ENCODE measurements around the gene KCNQ1. TPM values are rescaled to one million over a fixed set of nuclear protein-coding genes. Genes with fewer than 3 reads are reported as not detected.

Gene KCNQ1
- total RNA-seq, 1 donor from 2014 or later: 0.86 TPM

DNA sequence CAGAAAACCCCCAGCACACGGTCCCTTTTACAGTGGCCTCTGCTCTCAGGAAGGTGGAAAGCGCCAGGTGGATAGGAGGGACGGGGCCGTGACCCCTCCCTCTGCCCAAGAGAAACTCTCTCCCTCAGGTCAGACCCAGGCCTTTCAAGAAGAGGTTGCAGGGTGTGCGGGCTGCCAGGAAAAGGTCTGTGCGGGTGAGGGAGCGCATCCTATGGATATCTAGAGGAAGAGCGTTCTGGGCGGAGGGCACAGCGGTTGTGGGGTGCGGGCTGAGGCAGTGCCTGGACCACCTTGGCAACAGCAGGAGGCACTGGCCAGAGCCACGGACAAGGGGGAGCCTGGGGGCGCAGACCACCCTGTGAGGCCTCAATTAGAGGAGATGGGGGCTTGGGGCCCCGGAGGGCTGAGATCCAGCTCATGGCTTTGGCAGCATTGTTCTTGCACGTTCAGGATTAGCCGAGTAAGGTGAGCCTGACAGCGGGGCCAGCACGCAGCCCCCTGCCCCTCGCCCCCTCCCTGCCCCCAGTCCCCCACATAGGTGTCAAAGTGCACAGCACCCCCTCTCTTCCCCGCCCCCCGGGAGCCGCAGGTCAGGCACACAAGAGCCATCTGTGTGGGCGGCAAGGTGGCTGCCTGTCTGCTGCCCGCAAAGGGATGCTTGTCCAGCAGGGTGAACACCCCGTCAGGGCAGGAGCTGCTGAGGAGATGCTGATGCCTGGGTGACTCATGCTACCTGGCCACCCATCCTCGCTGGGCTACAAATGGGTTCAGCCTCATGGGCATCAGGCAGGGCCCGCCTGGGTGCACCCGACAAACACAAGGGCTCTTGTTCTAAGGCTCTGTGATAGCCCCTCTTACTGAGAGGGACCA lies 347.8 kb downstream of the KCNQ1 start:
- no peak for DNase-seq (ENCODE audit: low read depth, low spot score)
- Mint-ChIP-seq H3K36me3 (ENCODE audit: low read depth) (no peaks in the 10 kb centered on the region), H3K27me3 (ENCODE audit: low read depth) (peaks cover 12% of the 10 kb centered on the region), H3K27ac (ENCODE audit: unreplicated experiment) (no peak overlapping the region), H3K4me3 (no peak overlapping the region), H3K4me1 (peaks cover 22% of the 10 kb centered on the region), H3K9me3 (no peaks in the 10 kb centered on the region)
- TF ChIP-seq, protein P1, sequence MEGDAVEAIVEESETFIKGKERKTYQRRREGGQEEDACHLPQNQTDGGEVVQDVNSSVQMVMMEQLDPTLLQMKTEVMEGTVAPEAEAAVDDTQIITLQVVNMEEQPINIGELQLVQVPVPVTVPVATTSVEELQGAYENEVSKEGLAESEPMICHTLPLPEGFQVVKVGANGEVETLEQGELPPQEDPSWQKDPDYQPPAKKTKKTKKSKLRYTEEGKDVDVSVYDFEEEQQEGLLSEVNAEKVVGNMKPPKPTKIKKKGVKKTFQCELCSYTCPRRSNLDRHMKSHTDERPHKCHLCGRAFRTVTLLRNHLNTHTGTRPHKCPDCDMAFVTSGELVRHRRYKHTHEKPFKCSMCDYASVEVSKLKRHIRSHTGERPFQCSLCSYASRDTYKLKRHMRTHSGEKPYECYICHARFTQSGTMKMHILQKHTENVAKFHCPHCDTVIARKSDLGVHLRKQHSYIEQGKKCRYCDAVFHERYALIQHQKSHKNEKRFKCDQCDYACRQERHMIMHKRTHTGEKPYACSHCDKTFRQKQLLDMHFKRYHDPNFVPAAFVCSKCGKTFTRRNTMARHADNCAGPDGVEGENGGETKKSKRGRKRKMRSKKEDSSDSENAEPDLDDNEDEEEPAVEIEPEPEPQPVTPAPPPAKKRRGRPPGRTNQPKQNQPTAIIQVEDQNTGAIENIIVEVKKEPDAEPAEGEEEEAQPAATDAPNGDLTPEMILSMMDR (conservative IDR thresholded peaks at IDR 0.05): no peak

DNA sequence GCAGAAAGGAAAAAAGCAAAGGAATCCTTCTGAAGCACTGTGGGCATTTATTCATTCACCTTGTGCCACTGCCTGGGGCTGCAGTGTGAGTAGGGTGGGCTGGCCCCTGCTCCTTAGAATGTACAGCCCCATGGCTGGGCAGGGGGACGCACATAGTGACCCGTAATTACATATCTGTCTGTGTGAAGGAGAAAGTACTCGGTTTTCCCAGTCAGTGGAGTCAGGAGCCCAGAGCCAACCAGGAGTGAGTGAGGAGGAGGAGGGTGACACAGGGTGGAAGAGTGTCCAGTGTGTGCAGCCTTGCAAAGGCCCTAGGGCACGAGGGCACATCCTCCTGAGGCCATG lies 348.9 kb downstream of the KCNQ1 start:
- no peak overlapping the region for H3K4me3 Mint-ChIP-seq
- no peak overlapping the region for H3K27ac Mint-ChIP-seq (ENCODE audit: unreplicated experiment)
- TF ChIP-seq, protein P1 (conservative IDR thresholded peaks at IDR 0.05): no peak
- peaks cover 16% of the 10 kb centered on the region for H3K4me1 Mint-ChIP-seq
- peaks cover 10% of the 10 kb centered on the region for H3K27me3 Mint-ChIP-seq (ENCODE audit: low read depth)
- H3K36me3 Mint-ChIP-seq (ENCODE audit: low read depth): no peaks in the 10 kb centered on the region
- DNase-seq (ENCODE audit: low read depth, low spot score): no peak
- H3K9me3 Mint-ChIP-seq: no peaks in the 10 kb centered on the region

DNA sequence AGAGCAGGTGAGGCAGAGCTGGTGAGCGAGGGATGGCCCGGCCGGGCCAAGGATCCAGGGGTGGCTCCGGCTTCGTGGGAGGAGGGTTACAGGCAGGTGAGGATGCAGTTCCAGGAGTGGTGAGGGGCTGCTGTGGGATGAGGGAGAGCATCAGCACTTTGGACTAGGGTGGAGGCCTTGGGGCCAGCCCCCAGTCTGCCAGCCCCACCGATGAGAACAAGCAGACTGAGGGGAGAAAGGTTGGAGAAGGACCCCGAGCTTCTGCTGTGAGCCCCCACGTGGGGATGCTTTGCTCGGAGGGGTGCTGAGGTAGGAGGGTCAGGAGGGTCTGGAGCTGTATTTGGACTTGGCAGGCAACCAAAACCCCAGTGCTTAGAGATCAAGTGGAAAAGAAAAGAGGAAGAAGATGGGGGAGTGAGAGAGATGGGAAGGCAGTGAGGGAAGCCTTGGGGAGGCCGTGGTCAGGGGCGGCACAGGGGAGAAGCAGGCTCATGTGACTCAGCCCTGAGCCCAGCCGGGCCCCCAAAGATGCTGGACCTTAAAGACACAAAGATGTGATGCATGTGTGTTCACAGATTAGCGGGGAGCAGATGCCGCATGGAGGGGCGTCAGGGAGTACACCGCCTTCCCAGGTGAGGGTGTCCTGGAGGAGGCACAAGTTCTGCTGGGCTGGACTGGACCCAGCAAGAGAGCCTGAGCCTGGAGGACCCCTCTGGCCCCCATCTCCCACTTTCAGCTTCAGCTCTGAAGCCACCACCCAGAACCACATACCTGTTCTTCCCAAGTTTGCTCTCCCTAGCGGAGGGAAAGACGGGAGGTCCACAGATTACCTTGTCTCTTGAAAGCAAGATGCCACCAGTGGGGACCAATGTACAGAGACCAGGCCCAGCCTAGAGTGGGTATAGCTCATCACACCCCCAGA lies 349.5 kb downstream of the KCNQ1 start:
- H3K27me3 Mint-ChIP-seq (ENCODE audit: low read depth): peaks cover 6% of the 10 kb centered on the region
- H3K4me1 Mint-ChIP-seq: peaks cover 16% of the 10 kb centered on the region
- TF ChIP-seq, protein P1 (conservative IDR thresholded peaks at IDR 0.05): no peak

DNA sequence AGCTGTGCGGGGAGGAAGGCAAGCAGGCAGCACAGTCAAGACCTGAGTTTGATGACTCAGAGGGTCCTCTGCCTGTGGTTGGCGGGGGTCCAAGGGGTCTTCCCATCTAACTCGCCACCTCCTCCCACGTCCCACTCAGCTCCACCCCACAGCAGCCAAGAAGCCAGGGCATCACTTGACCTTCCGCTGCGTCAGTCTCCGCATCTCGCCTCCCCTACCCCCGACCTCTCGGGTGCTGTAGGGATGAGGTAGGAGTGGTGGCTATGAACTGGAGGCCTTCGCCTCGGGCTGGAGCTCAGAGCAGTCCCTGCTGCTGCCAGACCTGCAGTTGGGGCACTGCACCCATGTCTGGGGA lies 350.1 kb downstream of the KCNQ1 start:
- H3K36me3 Mint-ChIP-seq (ENCODE audit: low read depth): peaks cover 3% of the 10 kb centered on the region
- peaks cover 16% of the 10 kb centered on the region for H3K4me1 Mint-ChIP-seq
- no peak overlapping the region for H3K4me3 Mint-ChIP-seq
- DNase-seq (ENCODE audit: low read depth, low spot score): no peak
- H3K27ac Mint-ChIP-seq (ENCODE audit: unreplicated experiment): no peak overlapping the region
- H3K27me3 Mint-ChIP-seq (ENCODE audit: low read depth): peaks cover 5% of the 10 kb centered on the region
- peaks cover 4% of the 10 kb centered on the region for H3K9me3 Mint-ChIP-seq
- TF ChIP-seq, protein P1 (conservative IDR thresholded peaks at IDR 0.05): no peak

More for the DNA sequence above, 349.5 kb downstream of the KCNQ1 start:
- DNase-seq (ENCODE audit: low read depth, low spot score): no peak
- H3K4me3 Mint-ChIP-seq: no peak overlapping the region
- H3K27ac Mint-ChIP-seq (ENCODE audit: unreplicated experiment): no peak overlapping the region
- peaks cover 2% of the 10 kb centered on the region for H3K9me3 Mint-ChIP-seq
- H3K36me3 Mint-ChIP-seq (ENCODE audit: low read depth): peaks cover 2% of the 10 kb centered on the region

DNA sequence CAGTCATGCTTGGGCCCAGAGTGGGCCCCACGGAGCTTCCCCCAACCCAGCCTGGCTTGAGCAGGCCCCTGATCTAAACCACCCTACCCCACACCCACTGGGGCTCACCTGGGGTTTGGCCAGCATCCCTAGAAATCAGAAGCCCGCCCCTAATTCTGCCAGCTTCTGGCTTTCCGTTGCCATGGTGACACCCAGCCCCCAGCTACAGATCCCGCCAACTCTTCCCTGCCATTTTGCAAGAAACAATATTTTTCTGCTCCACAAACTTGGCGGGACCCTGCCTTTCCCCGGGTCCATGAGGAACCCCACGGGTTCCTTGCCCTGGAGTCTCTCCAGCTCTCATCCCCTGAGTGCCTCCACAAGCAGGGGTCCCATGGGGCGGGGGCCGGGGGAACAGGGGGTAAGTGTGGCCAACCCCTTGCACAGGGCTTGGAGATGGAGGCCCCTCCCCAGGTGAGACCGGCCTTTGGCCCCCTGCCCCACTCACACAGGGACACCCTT lies 350.7 kb downstream of the KCNQ1 start:
- TF ChIP-seq, protein P1 (conservative IDR thresholded peaks at IDR 0.05): no peak
- DNase-seq (ENCODE audit: low read depth, low spot score): no peak
- Mint-ChIP-seq H3K27me3 (ENCODE audit: low read depth) (peaks cover 5% of the 10 kb centered on the region), H3K27ac (ENCODE audit: unreplicated experiment) (no peak overlapping the region), H3K9me3 (peaks cover 4% of the 10 kb centered on the region), H3K36me3 (ENCODE audit: low read depth) (peaks cover 3% of the 10 kb centered on the region), H3K4me3 (no peak overlapping the region), H3K4me1 (peaks cover 16% of the 10 kb centered on the region)
